IMR-90 (cell line): ENCODE results near the gene ZW10. TPM values are rescaled to one million over a fixed set of nuclear protein-coding genes. Genes with fewer than 3 reads are reported as not detected.
A peak's percentile ranks its signal among the peaks of the same experiment; 100 is the strongest.
"Not testable (repeated sequence)": the region's sequence is repeated elsewhere in the genome, so short reads cannot be mapped to it uniquely, and the experiment has no call there.

Experiments
- ATAC-seq: fragments of 200-7000 bp; cut with Tn5 transposase; 2 replicates; pipeline ENCODE4 v1.9.1; 2020; ENCODE audit warnings: low read depth, mild to moderate bottlenecking, moderate library complexity
- BruUV-seq: library from RNA; stranded (reverse); fragments of 400-500 nt; replicated peaks from 2 replicates; lab custom pipeline; 2021; lab: Mats Ljungman, UMichigan
- CTCF ChIA-PET: fragments of 300-600 bp; formaldehyde crosslinking; extraction: SDS; loops from one replicate; lab custom pipeline; 2021; ENCODE audit warnings: antibody characterized with exemption; lab: Yijun Ruan, JAX
- POLR2A ChIA-PET: fragments of 300-600 bp; sonication (Branson Sonifier 250); formaldehyde crosslinking; loops from one replicate; lab custom pipeline; 2022; ENCODE audit warnings: antibody characterized with exemption; ENCODE audit not compliant: unreplicated experiment; lab: Charles Lee
- DNase-seq: peaks from one replicate; pipeline ENCODE4 v3.0.0; 2013
- H2AFZ ChIP-seq: replicated peaks from 2 replicates; pipeline ENCODE3; 2013; ENCODE audit warnings: low read length, mild to moderate bottlenecking; ENCODE audit not compliant: poor library complexity
- H2AK5ac ChIP-seq: 2 replicates; pipeline ENCODE4 v1.6.1; 2013; ENCODE audit warnings: low read depth, low read length, inconsistent platforms
- H2AK9ac ChIP-seq: replicated peaks from 2 replicates; pipeline ENCODE3; 2013; ENCODE audit warnings: mild to moderate bottlenecking, low read depth, low read length, moderate library complexity; ENCODE audit not compliant: poor library complexity
- H2BK120ac ChIP-seq: 2 replicates; pipeline ENCODE4 v1.6.1; 2013; ENCODE audit warnings: low read depth, low read length, inconsistent platforms
- H2BK15ac ChIP-seq: 3 replicates; pipeline ENCODE4 v1.6.1; 2013; ENCODE audit warnings: low read depth, low read length, inconsistent platforms
- H2BK20ac ChIP-seq: 2 replicates; pipeline ENCODE4 v1.6.1; 2013; ENCODE audit warnings: low read depth, mild to moderate bottlenecking, inconsistent platforms, low read length, moderate library complexity
- H2BK5ac ChIP-seq: 2 replicates; pipeline ENCODE4 v1.6.1; 2013; ENCODE audit warnings: mild to moderate bottlenecking, low read depth, low read length, inconsistent platforms; ENCODE audit not compliant: poor library complexity, severe bottlenecking
- H3K14ac ChIP-seq: replicated peaks from 2 replicates; pipeline ENCODE4 v1.6.1; 2013; ENCODE audit warnings: low read depth, low read length, inconsistent platforms
- H3K18ac ChIP-seq: 2 replicates; pipeline ENCODE4 v1.6.1; 2013; ENCODE audit warnings: low read depth, low read length, control low read depth
- H3K23ac ChIP-seq: 2 replicates; pipeline ENCODE4 v1.6.1; 2013; ENCODE audit warnings: low read depth, low read length, inconsistent platforms
- H3K27ac ChIP-seq: 2 replicates; pipeline ENCODE4 v1.5.1; 2013; ENCODE audit warnings: mild to moderate bottlenecking, control low read depth, low read length; ENCODE audit not compliant: insufficient read depth
- H3K27me3 ChIP-seq: 2 replicates; pipeline ENCODE4 v1.6.1; 2013; ENCODE audit warnings: low read length; ENCODE audit not compliant: control insufficient read depth, insufficient read depth
- H3K36me3 ChIP-seq: 2 replicates; pipeline ENCODE4 v1.6.1; 2013; ENCODE audit warnings: low read length, mixed read lengths; ENCODE audit not compliant: control insufficient read depth, insufficient read depth
- H3K4ac ChIP-seq: 2 replicates; pipeline ENCODE4 v1.6.1; 2013; ENCODE audit warnings: low read depth, low read length, inconsistent platforms
- H3K4me1 ChIP-seq: 2 replicates; pipeline ENCODE4 v1.6.1; 2013; ENCODE audit warnings: low read length, mixed read lengths; ENCODE audit not compliant: control insufficient read depth, insufficient read depth
- H3K4me2 ChIP-seq: 2 replicates; pipeline ENCODE4 v1.6.1; 2013; ENCODE audit warnings: low read depth, mild to moderate bottlenecking, control low read depth, low read length, moderate library complexity
- H3K4me3 ChIP-seq: 2 replicates; pipeline ENCODE4 v1.5.1; 2013; ENCODE audit warnings: low read depth, mild to moderate bottlenecking, control low read depth, low read length, moderate library complexity; ENCODE audit not compliant: insufficient read depth
- H3K56ac ChIP-seq: 2 replicates; pipeline ENCODE4 v1.6.1; 2013; ENCODE audit warnings: low read length, inconsistent platforms; ENCODE audit not compliant: insufficient read depth; ENCODE audit errors: extremely low read depth
- H3K79me1 ChIP-seq, 2 experiments: 2 replicates each; pipeline ENCODE4 v1.6.1; 2013; ENCODE audit warnings: low read length in 2 of 2, inconsistent platforms in 1 of 2, low read depth in 1 of 2
- H3K9ac ChIP-seq: 2 replicates; pipeline ENCODE4 v1.6.1; 2013; ENCODE audit warnings: low read depth, low read length, control low read depth
- H3K9me1 ChIP-seq: 2 replicates; pipeline ENCODE4 v1.6.1; 2013; ENCODE audit warnings: low read length, inconsistent platforms; ENCODE audit not compliant: insufficient read depth
- H3K9me3 ChIP-seq: 2 replicates; pipeline ENCODE4 v1.6.1; 2013; ENCODE audit warnings: low read length; ENCODE audit not compliant: control insufficient read depth, insufficient read depth
- H4K20me1 ChIP-seq: 2 replicates; pipeline ENCODE4 v1.6.1; 2013; ENCODE audit warnings: low read length, inconsistent platforms; ENCODE audit not compliant: insufficient read depth
- H4K5ac ChIP-seq: 2 replicates; pipeline ENCODE4 v1.6.1; 2013; ENCODE audit warnings: mild to moderate bottlenecking, low read depth, low read length, control low read depth
- H4K8ac ChIP-seq, 2 experiments: 2 replicates each; pipeline ENCODE4 v1.6.1; 2013; ENCODE audit warnings: low read depth in 2 of 2, low read length in 2 of 2, control low read depth in 1 of 2, inconsistent platforms in 1 of 2
- H4K91ac ChIP-seq: 2 replicates; pipeline ENCODE4 v1.6.1; 2013; ENCODE audit warnings: low read depth, low read length, inconsistent platforms; ENCODE audit not compliant: insufficient read depth
- CHD1 ChIP-seq: IDR thresholded peaks from 2 replicates; pipeline ENCODE4 v1.6.1; 2012; ENCODE audit warnings: low read depth, low read length, improper control_type of control experiment
- WGBS, 2 experiments: methylation state at CpG; one replicate each; pipeline versions ENCODE4 v1.1.5 to v1.1.7; 2013; ENCODE audit warnings: missing lambda C conversion rate in 2 of 2; ENCODE audit not compliant: insufficient read length in 1 of 2; ENCODE audit errors: extremely low coverage in 2 of 2; 5-methylcytosine and 5-hydroxymethylcytosine counted together
- dilution Hi-C: fragments of 300-500 bp; cut with HindIII; formaldehyde crosslinking; loops from one replicate; pipeline ENCODE4 v1.14.3; 2018; ENCODE audit warnings: low sequenced_read_pairs; ENCODE audit not compliant: unreplicated experiment
- in situ Hi-C: fragments of 300-500 bp; cut with MboI; formaldehyde crosslinking; loops from 3 replicates; pipeline ENCODE4 v1.14.3; 2019; ENCODE audit warnings: low sequenced_read_pairs, inconsistent platforms, mixed read lengths
- intact Hi-C: fragments of 100-400 bp; cut with micrococcal nuclease; formaldehyde crosslinking; loops from 2 replicates; pipeline ENCODE4 v1.10.0; 2022
- polyA plus RNA-seq, 3 experiments: library from polyadenylated mRNA; depleted of rRNA; stranded (reverse); fragments of >200 nt; gene quantifications; 2 replicates each; pipeline ENCODE4 v1.2.3, GENCODE V29; 2012; ENCODE audit warnings: low replicate concordance in 1 of 3
- total RNA-seq: library from RNA; depleted of rRNA; stranded (reverse); fragments of >200 nt; gene quantifications from 2 replicates; pipeline ENCODE4 v1.2.3, GENCODE V29; 2012

Gene ZW10
- total and polyA plus RNA-seq, 2 of the 4 experiments (the other 2 are of a cell fraction) = 10.3 to 30.6 TPM

- Histone ChIP-seq H2AK9ac (no peak overlapping the region), H2BK5ac (no peak overlapping the region), H4K8ac (no peak overlapping the region), H3K18ac (no peak overlapping the region), H3K36me3 (no peaks in the 10 kb centered on the region), H4K5ac (no peak overlapping the region), H3K27ac (no peak overlapping the region), H2BK20ac (no peak overlapping the region), H2BK15ac (no peak overlapping the region), H3K4me3 (no peak overlapping the region), H3K4ac (no peak overlapping the region), H2AFZ (no peak overlapping the region), H4K20me1 (no peaks in the 10 kb centered on the region), H3K56ac (no peak overlapping the region), H3K23ac (no peak overlapping the region), H3K4me1 (no peaks in the 10 kb centered on the region), H3K9ac (no peak overlapping the region), H3K14ac (no peak overlapping the region), H3K9me3 (no peaks in the 10 kb centered on the region), H4K91ac (no peak overlapping the region), H3K79me1 (no peaks in the 10 kb centered on the region), H2BK120ac (no peak overlapping the region), H3K4me2 (no peak overlapping the region), H3K27me3 (no peaks in the 10 kb centered on the region), H2AK5ac (no peak overlapping the region), H3K9me1 (no peaks in the 10 kb centered on the region)
- intact Hi-C loops (loop anchor here (5.0 kb wide), 1 partner anchor 179 kb away; no protein-coding TSS in a partner anchor), dilution Hi-C loops (no loop called here), in situ Hi-C loops (no loop called here)
- ChIA-PET POLR2A (no interaction called here), CTCF (interaction anchor here (0.6 kb wide), 1 partner anchor 1460 kb away, joined by 3 read pairs; no protein-coding TSS in a partner anchor)
- WGBS, 2 experiments = 85% methylated on average over 2 of the region's 3 CpGs; no CpG with 5 or more reads in 1 of the 2 experiments
- no peak for TF ChIP-seq CHD1
- DNase-seq (peak; percentile 7), ATAC-seq (no peak)
- BruUV-seq = no TSS peak
These were observed 51.9 kb downstream of the ZW10 start for GRCh38 chr11:113721462-113722066.

- H3K14ac ChIP-seq, H2AFZ ChIP-seq, H3K4me3 ChIP-seq, POLR2A ChIA-PET, H2AK9ac ChIP-seq, H2BK20ac ChIP-seq, BruUV-seq, DNase-seq, H3K4ac ChIP-seq, H3K9me1 ChIP-seq, H3K27me3 ChIP-seq, H3K36me3 ChIP-seq, dilution Hi-C loops, H3K9me3 ChIP-seq, H2BK15ac ChIP-seq, H2AK5ac ChIP-seq, H3K9ac ChIP-seq, H4K20me1 ChIP-seq, H3K23ac ChIP-seq, H2BK120ac ChIP-seq, H3K56ac ChIP-seq, H4K8ac ChIP-seq, H3K4me2 ChIP-seq, H3K4me1 ChIP-seq, CTCF ChIA-PET, H3K18ac ChIP-seq, H2BK5ac ChIP-seq, H3K79me1 ChIP-seq, ATAC-seq, in situ Hi-C loops, H3K27ac ChIP-seq, H4K91ac ChIP-seq, H4K5ac ChIP-seq: not testable (repeated sequence)
- intact Hi-C loops = loop anchor here (5.0 kb wide), 1 partner anchor 178 kb away; no protein-coding TSS in a partner anchor
- WGBS, 2 experiments = no CpG with 5 or more reads among the region's 3 CpGs
These were observed 53.0 kb downstream of the ZW10 start for GRCh38 chr11:113720478-113720877.
